HG03520 (cell line): ENCODE data around the gene AUTS2.

Experiments
- ATAC-seq: cut with Tn5 transposase; IDR thresholded peaks from one replicate; pipeline ENCODE4 v1.9.1; 2021; ENCODE audit warnings: mild to moderate bottlenecking, moderate library complexity; ENCODE audit not compliant: unreplicated experiment

Gene AUTS2

DNA sequence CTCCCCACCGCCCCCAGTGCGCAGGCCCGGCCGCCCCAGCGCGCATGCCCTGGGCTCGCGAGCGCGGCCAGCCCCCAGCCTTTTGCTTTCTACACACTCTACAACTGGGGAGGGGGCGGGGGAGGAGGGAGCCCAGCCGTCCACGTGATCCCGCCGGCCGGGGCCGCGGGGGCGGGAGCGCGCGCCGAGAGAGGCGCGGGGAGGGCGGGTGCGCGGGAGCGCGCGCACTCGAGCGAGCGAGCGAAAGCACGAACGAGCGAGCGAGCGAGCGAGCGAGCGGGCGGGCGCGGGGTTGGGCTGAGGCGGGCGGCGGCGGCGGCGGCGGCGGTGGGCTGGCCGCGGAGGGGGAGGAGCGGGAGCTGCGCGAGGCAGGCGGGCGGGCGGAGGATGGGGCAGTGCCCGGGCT, at the start of gene AUTS2:
Gene AUTS2, plus strand, starts transcription at position 395 of the 406 bp plus-strand sequence. CDS start 1,179 bp downstream, outside the sequence.
- peak; percentile 42 for ATAC-seq

DNA sequence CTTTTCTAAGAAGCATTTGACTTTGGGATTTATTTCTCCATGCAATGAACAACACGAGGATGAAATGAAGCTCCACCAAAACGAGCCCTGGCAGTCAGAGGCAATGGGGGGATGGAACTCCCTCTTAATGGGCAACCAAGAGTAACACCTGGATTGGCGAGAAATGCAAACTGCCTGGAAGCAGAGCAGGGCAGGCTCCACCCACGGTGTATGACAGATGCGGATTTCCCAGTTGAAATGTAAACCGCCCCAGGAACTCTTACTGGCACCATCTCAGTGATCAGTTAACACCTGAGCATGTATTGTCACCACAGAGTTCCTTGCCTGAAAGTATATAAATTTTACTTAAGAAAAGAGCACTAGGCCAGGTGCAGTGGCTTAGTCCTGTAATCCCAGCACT, 47.3 kb upstream of the AUTS2 start:
- ATAC-seq, result no peak

DNA sequence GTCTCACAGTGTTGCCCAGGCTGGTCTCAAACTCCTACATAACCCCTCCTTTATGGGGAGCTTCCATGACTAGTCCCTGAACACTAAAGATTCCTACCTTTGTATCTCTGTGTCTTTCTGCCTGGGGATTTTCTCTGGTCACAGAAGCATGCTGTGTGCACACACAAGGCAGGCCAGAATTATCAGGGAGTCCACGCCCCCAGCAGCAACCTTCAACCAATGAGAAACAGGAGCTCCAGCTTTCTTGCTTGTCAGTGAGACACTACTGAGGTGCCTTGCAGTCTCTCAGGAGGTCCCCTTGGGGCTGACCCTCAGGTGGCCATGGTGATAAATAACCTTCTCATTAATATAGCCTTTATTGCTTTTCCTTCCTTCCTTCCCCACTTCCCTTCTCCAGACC, 45.1 kb upstream of the AUTS2 start:
- ATAC-seq, result no peak

DNA sequence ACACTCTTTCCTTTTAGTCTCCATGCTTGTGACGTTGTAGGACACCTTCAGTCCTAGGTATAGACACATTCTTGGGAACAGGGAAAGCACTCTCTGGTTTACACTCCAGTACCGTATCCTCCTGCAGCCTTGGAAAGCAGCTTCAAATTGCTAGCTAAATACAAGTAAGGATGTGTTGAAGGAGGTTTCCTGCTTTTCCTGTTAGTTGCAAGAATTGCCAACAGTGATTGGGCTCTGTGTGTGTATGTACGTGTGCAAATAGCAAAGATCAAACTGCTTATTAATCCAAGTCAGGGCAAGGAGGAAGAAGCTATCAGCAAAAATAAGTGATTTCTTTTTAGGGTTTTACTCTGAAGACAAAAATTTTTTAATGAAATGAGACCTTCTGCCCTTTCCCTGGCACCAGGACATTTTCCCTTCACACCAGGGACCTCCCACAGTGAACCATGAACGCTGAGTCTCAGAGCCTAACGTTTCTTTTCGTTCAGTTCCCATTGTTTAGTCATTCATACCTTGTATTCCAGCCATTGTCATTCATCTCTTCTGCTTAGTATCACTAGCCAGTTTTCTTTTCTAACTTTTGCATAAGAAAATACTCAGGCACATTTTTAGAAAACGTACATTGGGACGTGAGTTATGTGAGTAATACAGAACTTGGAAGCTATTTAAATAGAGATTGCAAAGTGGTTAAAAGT, 36.9 kb upstream of the AUTS2 start:
- ATAC-seq, result no peak

DNA sequence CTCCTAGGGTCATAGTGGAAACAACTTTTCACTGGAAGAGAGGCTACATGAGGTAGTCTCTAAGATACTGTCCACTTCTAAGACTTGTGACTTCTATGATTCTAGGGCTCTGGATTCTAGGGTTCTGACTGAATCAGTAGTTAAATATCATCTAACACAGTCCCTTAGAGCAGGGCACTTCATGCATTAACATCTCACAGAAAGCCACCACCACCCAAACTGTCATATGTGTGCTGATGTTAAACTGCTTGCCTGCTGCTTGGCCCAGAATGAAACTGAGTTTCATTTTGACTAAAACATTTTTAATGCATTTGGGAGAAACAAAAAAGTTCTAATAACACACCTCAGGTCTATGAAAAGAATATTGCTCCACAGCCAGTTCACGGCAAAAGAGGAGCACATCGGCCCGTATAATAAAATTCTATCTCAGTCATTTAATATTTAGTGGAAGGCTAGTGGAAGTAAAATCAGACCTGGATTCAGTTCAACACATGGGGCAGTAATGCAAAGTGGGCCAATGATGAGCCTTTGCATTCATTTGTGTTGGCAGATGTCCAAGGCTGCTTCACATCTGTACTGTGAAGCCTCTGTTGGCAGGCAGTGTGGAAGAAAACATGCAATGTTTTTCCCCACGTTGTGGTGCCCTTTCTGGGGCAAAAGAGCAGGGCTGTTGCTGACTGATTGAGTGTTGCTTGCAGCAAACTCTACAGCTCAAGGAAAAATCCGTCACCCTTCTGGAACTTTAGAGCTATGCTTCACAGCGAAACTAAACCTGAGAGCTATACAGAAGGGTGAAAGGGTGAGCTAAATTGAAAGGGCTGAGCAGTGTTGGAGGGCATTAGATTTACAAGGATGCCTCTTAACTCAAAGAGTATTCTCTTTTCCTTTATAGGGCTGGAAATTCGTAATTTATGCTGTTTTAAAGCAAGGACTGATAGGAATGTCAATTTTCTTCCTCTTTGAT, 33.5 kb upstream of the AUTS2 start:
- peak; percentile 50 for ATAC-seq

DNA sequence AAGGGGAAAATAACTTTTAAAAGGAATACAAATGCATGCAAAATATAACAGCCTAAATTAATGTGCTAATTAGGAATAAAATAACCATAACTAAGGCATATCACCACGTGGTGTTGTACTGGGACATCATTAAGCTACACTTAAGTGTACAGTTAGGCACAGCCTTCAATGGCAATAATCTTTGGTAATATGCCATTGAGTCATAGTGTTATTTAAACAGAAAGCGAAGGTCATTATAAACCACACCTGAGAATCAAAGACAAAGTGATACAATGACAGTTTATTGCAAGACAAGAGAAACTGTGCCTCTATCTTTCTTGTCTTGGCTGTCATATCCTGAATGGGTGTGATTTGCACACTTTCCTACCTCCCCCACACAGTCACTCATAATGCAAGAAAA, 30.5 kb upstream of the AUTS2 start:
- ATAC-seq, result no peak

DNA sequence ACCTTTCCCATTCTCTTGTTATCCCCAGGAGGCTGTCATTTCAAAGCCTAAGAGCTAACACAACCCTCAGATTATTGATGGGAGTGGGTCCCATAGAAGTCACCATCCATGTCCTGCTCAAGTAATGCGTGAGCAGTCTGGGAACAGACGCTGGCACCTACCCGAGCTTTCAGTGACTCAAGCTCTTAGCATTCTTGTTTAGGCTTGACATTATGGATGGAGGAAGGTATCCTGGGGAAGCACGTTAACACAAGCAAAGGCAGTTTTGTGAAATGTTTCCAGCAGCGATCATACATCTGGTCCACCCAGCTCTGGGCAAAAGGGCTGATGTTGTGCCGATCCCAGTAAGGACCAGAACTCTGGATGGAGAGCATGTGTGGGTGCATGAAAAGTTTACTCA, 30.0 kb upstream of the AUTS2 start:
- no peak for ATAC-seq

DNA sequence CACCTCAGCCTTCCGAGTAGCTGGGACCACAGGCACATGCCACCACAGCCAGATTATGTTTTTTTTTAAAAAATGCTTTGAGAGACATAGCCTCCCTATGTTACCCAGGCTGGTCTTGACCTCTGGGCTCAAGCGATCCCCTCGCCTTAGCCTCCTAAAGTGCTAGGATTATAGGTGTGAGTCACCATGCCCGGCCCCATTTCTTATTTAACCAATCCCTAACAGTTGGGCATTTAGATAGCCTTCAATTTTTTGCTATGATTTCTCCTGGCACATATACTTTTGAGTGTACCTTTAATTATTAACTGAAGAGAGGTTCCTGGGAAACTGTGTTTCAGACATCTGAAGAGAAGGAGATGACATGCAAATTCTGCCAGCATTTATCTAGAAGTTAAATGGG, 22.6 kb upstream of the AUTS2 start:
- no peak for ATAC-seq

DNA sequence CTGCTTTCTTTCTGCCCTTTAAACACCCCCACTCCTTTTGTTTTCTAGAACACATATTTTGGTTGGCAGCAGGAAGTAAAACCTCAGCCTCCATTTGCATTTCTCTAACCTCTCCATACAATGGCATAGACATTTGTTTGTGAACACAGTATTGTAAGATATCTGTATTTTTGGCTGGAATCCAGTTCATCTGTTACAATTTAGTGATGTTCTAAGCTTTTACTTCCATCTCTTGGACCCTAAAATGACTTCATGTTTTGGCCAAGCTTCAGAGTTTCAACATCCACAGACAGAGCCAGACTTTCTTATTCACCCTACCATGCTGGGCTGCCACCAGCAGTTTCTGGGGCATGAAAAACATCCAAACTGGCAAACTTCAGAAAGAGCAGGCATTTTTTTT, 21.1 kb upstream of the AUTS2 start:
- no peak for ATAC-seq

DNA sequence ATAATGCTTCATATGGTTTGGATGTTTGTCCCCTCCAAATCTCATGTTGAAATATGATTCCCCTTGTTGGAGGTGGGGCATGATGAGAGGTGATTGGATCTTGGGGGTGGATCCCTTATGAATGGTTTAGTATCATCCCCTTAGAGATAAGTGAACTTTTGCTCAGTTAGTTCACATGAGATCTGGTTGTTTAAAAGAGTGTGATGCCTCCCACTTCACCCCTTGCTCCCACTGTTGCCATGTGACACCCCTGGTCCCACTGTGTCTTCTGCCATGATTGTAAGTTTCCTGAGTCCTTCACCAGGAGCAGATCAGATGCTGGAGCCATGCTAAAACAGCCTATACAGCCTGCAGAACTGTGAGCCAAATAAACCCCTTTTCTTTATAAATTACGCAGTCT, 13.1 kb upstream of the AUTS2 start:
- no peak for ATAC-seq

DNA sequence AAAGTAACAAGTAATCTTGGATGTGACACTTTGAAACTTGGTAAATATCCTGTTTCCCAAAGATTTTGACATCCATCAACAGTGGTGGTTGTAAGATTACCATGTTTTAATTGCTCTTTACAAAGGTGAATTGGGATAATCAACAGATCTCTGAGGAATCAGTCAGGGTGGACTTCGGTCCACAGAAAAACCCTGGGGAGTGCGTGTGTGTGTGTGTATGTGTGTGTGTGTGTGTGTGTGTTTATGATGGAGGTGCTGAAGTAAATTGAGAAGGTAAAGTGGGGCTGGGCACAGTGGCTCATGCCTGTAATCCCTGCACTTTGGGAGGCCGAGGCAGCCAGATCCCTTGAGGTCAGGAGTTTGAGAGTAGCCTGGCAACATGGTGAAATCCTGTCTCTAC, 12.0 kb upstream of the AUTS2 start:
- no peak for ATAC-seq

DNA sequence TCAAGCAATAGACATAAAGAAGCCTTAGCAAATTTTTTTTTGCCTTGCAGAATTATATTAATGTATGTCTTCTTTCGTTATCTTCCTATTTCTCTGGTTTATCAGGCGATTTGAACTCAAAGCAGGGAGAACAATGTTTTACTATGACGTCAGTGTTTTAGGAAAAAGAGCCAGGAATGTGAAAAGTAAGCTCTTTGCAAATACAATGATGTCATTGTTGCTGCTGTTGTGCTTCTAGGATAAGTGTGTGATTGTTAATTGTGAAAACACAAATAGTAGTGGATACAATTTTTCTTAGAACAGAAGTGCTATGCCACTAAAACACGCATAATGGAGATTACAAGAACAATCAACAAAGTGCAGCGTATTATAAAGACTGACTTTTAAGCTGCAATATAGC, 9.5 kb upstream of the AUTS2 start:
- no peak for ATAC-seq

DNA sequence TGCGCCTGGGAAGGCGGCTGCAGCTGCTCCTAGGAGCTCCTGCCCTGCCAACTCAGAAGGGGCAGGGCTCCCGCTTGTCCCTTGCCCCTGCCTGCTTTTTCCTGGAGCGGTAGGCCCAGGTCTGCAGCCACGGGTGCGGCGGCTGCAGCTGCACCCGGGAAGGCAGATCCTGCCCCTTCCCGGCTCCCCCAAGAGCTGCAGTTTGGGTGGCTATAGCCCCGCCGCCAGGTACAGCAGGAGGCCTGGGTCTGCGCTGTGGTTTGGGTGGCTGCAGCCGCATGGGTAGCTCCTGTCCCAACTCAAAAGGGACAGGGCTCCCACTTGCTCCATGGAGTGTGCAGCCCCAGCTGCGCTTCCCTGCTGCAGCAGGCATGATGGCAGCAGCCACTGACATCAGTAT, 6.5 kb upstream of the AUTS2 start:
- ATAC-seq, result no peak

DNA sequence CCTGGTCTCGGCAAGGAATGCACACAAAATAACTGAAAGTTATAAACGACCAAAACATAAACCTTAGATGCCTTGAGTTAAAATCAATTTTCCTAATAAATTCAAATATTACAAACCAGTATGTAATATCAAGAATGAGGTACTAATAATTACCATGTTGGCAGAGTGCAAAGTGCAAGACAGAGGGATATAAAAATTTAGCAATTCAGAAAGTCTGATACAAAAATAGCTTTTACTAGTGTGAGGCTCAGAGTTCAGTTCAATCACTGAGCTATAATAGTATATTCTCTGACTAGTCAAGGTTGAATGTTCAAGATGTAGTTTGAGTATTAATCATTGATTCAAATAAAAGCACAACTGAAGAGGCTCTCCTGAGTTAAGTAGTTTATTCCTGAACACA, 4.8 kb upstream of the AUTS2 start:
- no peak for ATAC-seq

DNA sequence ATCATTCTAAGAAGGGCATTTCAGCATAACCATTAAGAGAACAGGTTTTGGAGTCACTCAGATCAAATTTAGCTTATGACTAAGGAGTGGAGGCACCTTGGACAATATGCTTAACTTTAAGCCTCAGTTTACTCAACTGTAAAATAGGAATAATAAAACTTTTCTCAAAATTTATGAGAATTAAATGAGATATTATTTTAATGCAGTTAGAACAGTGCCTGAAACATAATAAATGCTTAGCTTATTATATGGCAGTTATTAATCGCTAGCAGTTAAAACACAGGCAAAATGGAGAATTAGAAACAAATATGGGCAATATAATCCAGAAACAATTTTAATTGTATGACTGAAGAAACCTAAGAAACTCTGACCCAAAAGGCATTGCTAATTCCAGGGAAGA, 2.9 kb upstream of the AUTS2 start:
- no peak for ATAC-seq

DNA sequence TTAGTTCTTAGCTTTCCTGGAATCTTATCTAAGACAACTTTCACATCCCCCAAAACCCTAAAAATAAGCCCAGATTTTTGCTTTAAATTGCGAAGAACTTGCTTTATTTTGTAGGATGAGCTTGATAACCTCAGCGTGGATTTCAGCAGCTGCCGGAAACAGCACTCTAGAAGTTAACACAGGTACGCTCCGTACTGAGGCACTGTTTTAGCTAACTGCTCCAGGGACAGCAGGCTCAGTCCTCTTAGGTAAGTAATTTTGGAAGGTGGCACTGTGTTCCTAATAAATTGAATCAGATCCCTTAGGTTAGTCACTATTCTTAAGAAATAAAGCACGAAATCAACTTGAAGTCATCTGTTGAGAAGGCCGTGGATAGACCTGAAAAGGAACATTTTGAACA, 2.2 kb upstream of the AUTS2 start:
- ATAC-seq, result no peak

DNA sequence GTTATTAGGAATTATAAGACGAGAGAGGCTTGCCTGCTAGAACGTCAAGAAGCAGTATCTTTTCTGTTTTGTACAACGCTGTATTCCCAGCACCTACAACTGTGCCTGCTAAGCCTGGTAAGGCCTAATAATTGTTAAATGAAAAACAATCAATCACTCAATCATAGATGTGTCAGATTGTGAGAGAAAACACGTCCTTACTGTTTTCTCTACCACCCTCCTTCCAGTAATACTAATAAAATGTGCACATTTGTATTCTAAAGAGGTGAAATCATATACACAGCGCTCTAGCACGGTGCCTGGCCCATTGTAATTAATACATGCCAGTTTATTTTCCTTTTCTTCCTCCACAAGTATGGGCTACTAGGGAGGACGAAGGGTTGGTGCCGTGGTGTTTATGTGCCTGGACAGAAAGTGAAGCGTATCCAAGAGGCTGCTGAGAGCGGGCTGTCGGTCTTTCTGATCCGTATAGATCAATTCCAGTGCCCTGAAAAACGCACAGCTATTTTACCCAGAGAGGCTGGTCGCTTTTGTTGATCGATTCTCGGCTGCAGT, 1.5 kb upstream of the AUTS2 start:
- no peak for ATAC-seq

DNA sequence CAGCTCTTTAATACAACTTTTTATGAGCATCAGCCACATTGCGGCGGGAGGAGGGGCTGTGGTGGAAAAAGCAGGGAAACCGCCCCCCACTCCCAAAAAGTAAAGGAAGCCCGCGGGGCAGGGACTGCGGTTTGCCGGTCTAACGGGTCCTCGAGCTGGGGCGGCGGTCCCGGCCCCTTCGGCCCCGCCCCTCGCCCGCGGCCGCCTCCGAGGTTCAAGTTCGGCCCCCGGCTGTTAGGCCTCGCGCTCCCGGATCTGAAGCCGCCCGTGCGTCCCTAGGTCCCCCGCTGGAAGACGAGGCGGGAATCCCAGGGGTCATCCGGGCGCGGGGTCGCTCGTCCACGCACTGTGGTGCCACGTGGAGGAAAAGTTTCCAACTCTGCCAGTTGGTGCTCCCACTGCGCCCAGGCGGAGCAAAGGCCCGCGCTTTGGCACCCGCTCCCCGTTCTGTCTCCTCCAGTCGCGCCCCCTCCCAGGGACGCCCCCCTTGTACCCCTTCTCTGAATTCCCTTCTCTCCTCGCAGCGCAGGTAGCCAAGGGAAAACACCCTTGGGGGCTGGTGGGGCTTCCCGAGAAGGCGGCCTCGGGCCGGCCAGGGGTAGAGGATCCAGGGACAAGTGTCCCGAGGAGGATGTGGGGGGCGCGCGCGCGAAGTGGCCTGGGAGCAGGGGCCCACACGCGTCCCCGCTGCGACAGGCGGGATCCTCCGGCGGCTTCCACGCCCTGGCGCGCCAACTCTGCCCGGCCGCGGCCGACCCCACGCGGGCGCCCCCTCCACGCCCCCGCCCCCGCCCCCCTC, 798 bp upstream of the AUTS2 start:
- peak; percentile 10 for ATAC-seq

DNA sequence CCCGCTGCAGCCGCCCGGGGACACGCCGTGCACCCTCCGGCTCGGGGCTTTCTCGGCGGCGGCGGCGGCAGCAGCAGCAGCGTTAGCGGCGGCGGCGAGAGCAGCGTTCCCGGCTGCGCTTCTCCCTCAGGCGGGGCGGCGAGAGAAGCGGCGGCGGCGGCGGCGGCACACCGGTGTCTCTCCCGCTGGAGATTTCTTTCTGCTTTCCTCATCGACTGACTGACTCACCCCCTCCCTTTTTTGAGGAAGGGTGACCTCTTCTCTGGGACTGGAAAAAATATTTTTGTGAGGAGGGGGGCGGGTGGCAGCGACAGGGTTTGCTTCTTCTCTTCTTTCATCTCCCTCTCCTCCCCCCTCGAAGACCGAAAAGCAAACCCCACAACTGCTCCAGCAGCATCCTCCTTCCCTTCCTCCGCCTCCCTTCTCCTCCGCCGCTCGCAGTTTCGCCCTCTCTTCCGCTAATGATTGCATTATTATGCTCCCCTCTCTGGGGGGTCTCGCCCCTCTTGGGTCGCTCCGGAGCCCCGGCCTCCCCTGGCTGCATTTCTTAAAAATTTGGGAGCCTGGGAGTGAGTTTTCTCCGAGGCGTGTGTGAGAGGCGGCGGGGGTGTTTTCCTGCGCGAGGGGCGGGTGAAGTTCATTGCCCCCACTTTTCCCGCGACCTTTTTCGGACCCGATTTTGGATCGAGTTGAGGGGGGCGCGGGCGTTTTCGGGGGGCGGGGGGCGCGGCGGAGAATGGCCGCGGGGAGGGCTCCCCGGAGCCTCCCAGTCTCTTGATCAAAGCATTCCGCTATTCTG, 411 bp downstream of the AUTS2 start:
- ATAC-seq, result no peak

DNA sequence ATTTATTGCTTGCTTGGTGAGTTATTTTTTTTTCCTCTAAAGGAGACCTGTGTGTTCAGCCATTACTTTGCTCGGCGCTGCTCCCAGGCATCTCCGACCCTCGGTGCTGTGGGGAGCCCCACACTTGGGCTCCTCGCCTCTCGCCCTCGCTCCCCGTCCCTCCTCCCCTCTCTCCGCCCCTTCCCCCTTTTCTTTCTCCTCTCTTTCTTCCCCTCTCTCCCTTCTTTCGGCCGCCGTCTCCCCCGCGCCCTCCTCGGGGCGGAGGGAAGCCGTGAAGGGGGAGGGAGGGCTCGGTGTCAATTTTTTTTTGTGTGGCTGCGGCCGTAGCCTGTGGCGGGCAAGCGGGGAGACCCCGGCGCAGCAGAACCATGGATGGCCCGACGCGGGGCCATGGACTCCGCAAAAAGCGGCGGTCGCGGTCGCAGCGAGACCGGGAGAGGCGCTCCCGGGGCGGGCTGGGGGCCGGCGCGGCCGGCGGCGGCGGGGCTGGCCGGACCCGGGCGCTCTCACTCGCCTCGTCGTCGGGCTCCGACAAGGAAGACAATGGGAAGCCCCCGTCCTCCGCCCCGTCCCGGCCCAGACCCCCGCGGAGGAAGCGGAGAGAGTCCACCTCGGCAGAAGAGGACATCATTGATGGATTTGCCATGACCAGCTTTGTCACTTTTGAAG, 1.1 kb downstream of the AUTS2 start:
- ATAC-seq, result no peak
